HG03378 (cell line): ENCODE data around the gene SKAP1.

ENCODE experiments used
- ATAC-seq: cut with Tn5 transposase; IDR thresholded peaks from one replicate; pipeline ENCODE4 v1.9.1; 2021; ENCODE audit warnings: mild to moderate bottlenecking, moderate library complexity; ENCODE audit not compliant: unreplicated experiment

The SKAP1 gene

GRCh38 chr17:48429638-48430586 is at the start of gene SKAP1:
SKAP1 (minus strand) TSS chr17:48430214.
- no peak for ATAC-seq

- no peak for ATAC-seq
Observed at GRCh38 chr17:48479014-48479402, 49.0 kb upstream of the SKAP1 start.

DNA sequence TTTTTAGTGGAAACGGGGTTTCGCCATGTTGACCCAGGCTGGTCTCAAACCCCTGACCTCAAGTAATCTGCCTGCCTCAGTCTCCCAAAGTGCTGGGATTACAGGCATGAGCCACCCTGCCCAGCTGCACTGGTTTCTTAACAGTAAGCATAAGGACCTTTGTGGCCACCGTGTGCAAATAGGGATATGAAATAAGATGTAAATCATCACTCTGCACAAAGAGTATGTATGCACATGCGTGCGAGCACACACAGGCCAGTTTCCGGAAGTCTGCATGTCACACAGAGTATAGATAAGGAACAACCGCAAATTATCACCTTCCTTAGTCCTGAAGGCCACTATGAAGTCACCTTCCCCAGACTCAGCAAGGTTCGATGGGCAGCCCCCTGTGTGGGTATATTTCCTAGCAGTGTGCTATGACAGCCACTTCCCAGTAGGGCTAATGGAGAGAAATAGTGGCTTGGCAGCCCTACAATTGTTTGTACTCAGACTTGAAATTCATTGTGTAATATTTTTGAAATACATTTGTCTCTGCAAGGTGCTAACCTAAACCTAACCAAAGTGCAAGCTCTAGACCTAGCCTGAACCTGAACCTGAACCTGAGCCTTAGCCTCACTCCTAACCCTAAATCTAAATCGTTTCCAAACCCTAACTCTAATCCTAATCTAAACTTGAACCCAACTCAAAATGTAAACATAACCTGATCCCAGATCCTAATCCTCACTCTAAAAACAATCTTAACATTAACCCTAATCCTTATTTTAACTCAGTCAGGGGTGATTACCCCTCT is 48.4 kb upstream of the SKAP1 start:
- peak; percentile 94 for ATAC-seq

DNA sequence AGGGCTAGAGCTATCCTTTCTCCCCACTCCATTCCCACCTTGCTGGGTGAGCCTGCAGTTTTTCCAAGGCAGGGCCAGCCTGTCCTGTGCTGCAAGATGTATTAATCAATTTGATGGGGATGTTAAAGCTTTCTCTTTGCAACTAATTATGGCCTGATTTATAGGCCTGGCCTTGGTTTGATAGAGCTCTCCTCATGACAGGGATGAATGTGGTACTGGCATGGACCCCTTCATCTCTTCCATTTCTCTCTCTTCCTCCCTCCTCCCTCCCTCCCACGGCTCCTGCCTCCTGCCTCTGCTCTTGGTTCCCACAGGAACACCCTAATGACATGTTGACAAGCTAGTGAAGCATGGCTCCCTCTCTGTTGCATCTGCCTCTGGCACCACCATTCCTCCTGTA is 47.2 kb upstream of the SKAP1 start:
- ATAC-seq, result no peak

GRCh38 chr17:48472411-48473281 is 42.6 kb upstream of the SKAP1 start:
- no peak for ATAC-seq

DNA sequence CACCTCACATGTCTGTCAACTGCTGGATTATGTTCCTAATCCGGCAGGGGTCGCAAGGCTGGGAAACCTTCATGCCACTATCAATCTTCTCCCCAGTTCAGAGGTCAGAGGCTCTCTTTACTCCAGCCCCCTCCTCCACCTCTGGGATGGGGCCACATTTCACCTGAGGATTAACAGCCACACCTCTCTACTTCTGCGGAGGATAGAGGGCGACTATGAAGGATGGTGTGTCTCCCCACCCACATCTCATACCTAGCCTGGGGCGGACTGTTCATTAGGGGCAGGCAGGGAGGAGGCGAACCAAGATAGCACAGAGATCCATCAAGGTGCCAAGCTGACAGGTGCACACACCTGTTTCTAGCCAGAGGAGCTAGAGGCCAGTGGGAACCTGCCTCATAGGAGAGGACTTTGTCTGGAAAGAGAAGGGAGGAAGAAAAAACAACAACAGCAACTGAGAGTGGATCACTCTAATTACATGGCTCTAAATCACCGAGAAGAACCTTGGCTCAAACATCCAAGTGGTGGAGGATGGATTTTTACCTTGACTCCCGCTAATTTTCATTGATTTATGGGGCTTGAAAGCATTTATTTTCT is 41.9 kb upstream of the SKAP1 start:
- no peak for ATAC-seq

DNA sequence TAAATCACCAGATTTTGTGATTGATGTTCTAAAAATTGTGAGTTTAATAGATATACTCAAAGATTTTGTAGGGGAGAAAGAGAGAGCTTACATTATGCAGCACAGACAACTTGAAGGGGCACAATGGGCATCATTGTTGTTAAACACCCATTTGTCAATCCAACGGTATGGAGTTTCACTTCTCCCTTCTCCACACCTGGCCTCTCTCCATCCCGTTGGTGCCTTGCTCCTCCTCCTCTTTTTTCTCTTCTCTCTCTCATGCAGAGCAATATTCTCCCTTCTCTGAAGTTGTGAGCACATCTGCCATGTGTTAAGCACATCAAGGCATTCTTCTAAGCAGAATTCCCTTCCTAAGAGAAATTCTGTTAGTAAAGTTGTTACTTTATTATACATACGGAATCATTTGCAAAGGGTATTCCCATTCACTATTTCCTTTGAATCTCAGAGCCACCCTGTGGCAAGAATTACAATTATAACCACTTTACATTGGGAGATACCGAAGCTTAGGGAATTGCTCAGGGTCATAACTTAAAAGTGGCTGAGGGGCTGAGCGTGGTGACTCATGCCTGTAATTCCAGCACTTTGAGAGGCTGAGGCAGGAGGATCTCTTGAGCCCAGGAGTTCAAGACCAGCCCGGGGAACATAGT is 40.5 kb upstream of the SKAP1 start:
- ATAC-seq, result no peak

DNA sequence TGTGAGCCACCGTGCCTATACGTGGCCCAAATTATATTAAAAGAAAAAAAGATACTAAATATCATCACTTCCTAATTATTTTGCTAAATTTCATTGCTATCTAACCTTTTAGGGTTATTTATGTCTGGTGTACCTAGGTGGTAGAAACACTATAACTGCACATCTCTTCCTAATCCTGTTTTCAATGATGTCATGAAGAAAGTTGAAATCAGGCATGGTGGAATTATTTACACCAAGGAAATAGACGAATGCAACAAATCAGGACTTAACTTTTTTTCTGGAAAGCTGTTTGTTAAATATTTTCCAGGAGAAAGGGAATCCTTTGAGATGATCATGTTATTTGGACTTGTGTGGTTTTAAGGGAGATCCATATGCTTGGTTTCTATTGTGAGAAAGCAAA is 39.2 kb upstream of the SKAP1 start:
- ATAC-seq, result no peak

- no peak for ATAC-seq
Observed at GRCh38 chr17:48468299-48468698, 38.3 kb upstream of the SKAP1 start.

GRCh38 chr17:48465884-48466283 is 35.9 kb upstream of the SKAP1 start:
- no peak for ATAC-seq

GRCh38 chr17:48463526-48463925 is 33.5 kb upstream of the SKAP1 start:
- no peak for ATAC-seq

DNA sequence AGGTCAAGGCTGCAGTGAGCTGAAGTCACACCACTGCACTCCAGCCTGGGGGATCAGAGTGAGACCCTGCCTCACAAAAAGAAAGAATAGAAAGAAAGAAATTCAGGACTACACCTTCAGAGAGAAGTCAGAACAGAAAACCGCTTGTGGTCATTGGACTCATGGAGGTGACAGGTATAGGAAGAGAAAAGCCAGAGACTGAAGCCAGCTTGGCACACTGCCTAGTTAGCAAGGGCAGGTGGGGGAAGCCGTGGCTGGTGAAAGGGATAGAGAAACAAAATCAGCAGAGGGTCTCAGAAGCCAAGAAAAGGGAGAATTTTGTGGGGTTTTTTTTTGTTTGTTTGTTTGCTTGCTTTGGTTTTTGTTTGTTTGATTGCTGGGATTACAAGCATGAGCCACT is 32.9 kb upstream of the SKAP1 start:
- no peak for ATAC-seq

DNA sequence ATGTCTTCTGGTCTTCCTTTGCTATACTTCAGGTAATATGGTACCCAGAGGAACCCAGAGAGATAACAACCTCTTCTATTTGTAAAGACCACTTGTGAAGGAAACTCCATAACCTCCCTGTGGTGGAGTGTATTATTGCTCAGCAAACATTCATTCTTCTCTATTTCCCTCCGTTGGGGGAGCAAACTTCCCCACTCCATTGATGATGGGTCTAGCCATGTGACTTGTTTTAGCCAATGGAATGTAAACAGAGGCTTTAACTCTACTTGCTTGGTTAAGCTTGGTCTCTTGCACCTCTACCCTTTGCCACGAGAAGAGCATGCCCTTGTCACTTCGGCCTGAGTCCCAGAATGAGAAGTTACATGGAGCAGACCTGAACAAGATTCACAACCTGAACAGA is 30.0 kb upstream of the SKAP1 start:
- ATAC-seq, result no peak

GRCh38 chr17:48459070-48459844 is 29.2 kb upstream of the SKAP1 start:
- no peak for ATAC-seq

DNA sequence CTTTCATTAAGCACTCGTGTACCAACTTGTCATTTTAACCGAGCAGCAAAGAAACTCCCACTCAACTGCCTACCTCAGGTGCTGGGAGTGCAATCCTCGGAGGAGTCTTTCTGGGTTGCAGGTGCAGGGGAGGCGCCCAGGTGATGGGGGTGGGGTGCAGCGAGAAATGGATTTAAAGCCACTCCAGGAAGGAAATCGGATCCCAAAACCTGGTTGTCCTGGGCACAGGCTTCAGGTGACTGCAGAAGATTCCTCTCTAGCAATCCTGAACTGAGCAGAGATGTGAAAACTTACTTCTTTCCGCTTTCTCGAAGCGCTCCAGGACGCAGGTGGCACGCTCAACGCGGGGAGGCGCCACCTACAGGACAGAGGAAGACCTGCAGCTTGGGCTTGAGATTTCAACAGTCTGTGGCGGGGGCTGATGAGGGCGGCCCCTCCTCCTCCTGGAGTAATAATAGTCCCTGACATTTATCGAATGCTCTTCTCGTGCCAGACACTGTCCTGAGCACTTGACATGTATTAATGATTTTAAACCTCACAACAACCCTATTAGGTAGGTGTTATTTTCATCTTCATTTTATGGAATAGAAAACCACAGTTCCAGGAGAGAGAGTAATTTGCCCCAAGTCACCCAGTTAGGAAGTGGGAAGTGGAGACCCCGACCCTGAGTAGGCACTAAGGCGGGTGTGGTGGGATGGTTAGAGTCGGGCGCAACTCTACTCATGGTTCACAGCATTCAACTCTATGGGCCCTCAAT is 27.2 kb upstream of the SKAP1 start:
- no peak for ATAC-seq

DNA sequence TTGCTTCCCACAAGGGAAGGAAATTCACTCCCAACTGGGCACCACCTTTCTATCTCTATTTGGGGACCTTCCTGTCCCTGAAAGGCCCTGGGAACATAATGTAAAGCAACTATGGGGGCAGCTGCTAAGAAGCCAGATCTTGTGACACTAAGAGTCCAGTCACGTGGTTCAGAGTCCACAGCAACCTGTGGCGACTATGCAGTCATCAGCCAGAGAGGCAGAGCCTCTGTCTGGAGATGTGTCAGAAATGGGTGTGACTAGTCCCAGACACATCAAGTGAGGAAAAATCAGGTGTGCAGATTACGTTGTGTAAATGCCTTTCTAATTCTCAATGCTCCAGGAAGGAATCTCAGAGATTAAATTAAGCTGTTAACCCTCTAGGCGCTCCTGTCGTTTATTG is 26.6 kb upstream of the SKAP1 start:
- ATAC-seq, result no peak

DNA sequence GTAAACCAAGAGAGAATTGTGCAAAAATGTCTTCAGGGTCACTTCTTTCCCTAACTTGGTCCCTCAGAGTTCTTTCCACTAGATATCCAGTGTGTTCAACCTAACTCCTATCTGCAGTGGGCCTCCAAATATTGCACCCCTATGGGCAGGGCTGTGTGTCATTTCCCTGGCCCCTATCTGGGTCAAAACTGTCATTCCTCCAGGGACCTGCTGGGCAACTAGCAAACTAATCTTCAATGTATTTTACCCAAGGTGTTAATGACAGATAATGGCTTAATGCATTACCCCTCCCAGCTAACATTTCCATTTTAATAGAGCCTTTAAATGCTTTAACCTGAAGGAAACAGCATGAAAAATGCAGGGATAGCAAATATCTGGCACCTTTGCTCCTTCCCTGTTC is 25.8 kb upstream of the SKAP1 start:
- no peak for ATAC-seq

GRCh38 chr17:48453447-48453846 is 23.4 kb upstream of the SKAP1 start:
- ATAC-seq, result no peak

DNA sequence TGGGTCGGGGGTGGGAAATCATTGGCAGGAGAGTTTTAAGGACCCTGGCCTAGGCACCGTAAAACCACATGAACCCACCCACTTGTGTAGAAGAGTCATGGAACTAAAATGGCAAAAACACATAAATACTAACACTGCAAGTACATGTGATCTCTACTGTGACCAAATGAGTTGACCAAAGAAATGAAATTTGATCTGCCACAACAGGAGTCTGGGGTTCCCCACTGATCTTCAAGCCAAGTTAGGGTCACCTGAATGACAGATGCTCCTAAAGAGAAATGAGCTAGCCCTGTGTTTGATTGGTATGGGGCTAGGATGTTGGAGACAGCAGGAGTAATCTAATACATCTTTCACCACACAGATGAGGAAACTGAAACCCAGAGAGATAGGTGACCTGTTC is 21.5 kb upstream of the SKAP1 start:
- peak; percentile 42 for ATAC-seq
